Common myeloid progenitor, CD34-positive (primary cell): ENCODE results near the gene NUDT2.
"Not testable (repeated sequence)": the region's sequence is repeated elsewhere in the genome, so short reads cannot be mapped to it uniquely, and the experiment has no call there.

Experiments used
- CTCF ChIA-PET: fragments of 350-600 bp; sonication (Branson Sonifier 250); formaldehyde crosslinking; loops from one replicate; lab custom pipeline; 2021; ENCODE audit warnings: antibody characterized with exemption; lab: Charles Lee
- POLR2A ChIA-PET: fragments of 350-600 bp; sonication (Branson Sonifier 250); formaldehyde crosslinking; loops from one replicate; lab custom pipeline; 2021; ENCODE audit warnings: antibody characterized with exemption; lab: Charles Lee
- DNase-seq, 3 donors: peaks; one replicate each; pipeline versions ENCODE4 v3.0.0 to v3.0.0-alpha.2; 2013
- H3K27ac ChIP-seq, 2 experiments: 1 replicate in 1 of 2; 2 replicates in 1 of 2; pipeline ENCODE4 v1.7.0; 2013; ENCODE audit warnings: inconsistent platforms in 2 of 2, low read length in 2 of 2, mild to moderate bottlenecking in 2 of 2, low read depth in 1 of 2, moderate library complexity in 1 of 2; ENCODE audit not compliant: severe bottlenecking in 2 of 2, insufficient read depth in 1 of 2, poor library complexity in 1 of 2
- H3K27me3 ChIP-seq, 5 experiments: replicated peaks in 2 of 5; 1 replicate in 3 of 5; 2 replicates in 2 of 5; pipeline versions ENCODE4 v1.6.1 to v1.7.0; 2013; ENCODE audit warnings: low read length in 4 of 5, mild to moderate bottlenecking in 2 of 5, moderate library complexity in 2 of 5, inconsistent platforms in 1 of 5; ENCODE audit not compliant: insufficient read depth in 5 of 5, control insufficient read depth in 4 of 5
- H3K36me3 ChIP-seq, 4 experiments: 1 replicate in 2 of 4; 2 replicates in 2 of 4; pipeline versions ENCODE4 v1.6.1 to v1.7.0; 2013; ENCODE audit warnings: low read length in 3 of 4, control low read depth in 1 of 4, mild to moderate bottlenecking in 1 of 4; ENCODE audit not compliant: control insufficient read depth in 4 of 4, insufficient read depth in 4 of 4
- H3K4me1 ChIP-seq, 4 experiments: 1 replicate in 3 of 4; 2 replicates in 1 of 4; pipeline versions ENCODE4 v1.6.1 to v1.7.1; 2013; ENCODE audit warnings: low read length in 3 of 4, mild to moderate bottlenecking in 3 of 4, control low read depth in 1 of 4, inconsistent platforms in 1 of 4, moderate library complexity in 1 of 4; ENCODE audit not compliant: control insufficient read depth in 4 of 4, insufficient read depth in 4 of 4; ENCODE audit errors: control extremely low read depth in 1 of 4
- H3K4me3 ChIP-seq, 7 experiments: 1 replicate in 4 of 7; 2 replicates in 3 of 7; pipeline versions ENCODE4 v1.5.1 to v1.7.0; 2013; ENCODE audit warnings: mild to moderate bottlenecking in 7 of 7, low read length in 6 of 7, moderate library complexity in 6 of 7, inconsistent platforms in 2 of 7, low read depth in 2 of 7, control low read depth in 1 of 7; ENCODE audit not compliant: insufficient read depth in 4 of 7, control insufficient read depth in 1 of 7; ENCODE audit errors: extremely low read depth in 1 of 7
- H3K9me3 ChIP-seq, 5 experiments: 1 replicate in 4 of 5; 2 replicates in 1 of 5; pipeline versions ENCODE4 v1.6.1 to v1.7.1; 2013; ENCODE audit warnings: low read length in 4 of 5, mild to moderate bottlenecking in 2 of 5, inconsistent platforms in 1 of 5, low read depth in 1 of 5, moderate library complexity in 1 of 5; ENCODE audit not compliant: control insufficient read depth in 4 of 5, insufficient read depth in 2 of 5; ENCODE audit errors: control extremely low read depth in 1 of 5
- WGBS: methylation state at CpG from one replicate; pipeline ENCODE4 v1.1.5; 2013; ENCODE audit not compliant: insufficient coverage; 5-methylcytosine and 5-hydroxymethylcytosine counted together

NUDT2 gene

GRCh38 chr9:34343090-34343489 lies 13.7 kb downstream of the NUDT2 start:
- no peak overlapping the region for H3K4me3 ChIP-seq
- no peak overlapping the region for H3K27ac ChIP-seq
- no peaks in the 10 kb centered on the region for H3K9me3 ChIP-seq
- WGBS, result 100% methylated on average over 5 of the region's 5 CpGs
- H3K27me3 ChIP-seq, result no peaks in the 10 kb centered on the region
- CTCF ChIA-PET, result interaction anchor here (0.7 to 8.9 kb wide), 6 partner anchors 9 to 90 kb away, joined by 3 to 44 read pairs (median 4); partner anchors contain the start of gene MYORG
- DNase-seq, result no peak
- H3K36me3 ChIP-seq, result peaks cover 11 to 52% (median 29%) of the 10 kb centered on the region in 4 experiments
- POLR2A ChIA-PET, result interaction anchor here (0.6 kb wide), 1 partner anchor 351 kb away, joined by 4 read pairs; no protein-coding TSS in a partner anchor
- no peaks in the 10 kb centered on the region for H3K4me1 ChIP-seq

DNA sequence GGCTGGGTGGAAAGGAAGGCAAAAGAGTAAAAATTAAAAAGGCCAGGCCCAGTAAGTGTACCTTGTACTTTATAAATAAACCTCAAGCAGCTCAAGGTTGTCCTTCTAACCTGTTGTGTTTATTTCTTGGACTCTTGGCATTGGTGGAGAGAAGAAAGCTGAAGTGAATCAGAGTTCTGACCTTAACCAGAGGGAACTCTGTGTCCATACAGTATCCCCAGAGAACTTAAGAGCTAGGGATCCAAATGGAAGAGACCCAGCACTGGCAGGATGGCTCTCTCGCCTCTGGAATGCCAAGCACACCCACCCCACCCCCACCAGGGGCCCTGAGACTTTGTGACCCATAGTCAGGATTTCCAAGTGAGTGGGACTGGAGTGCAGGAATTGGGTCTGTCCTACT lies 14.2 kb downstream of the NUDT2 start:
- no peaks in the 10 kb centered on the region for H3K9me3 ChIP-seq
- no peak overlapping the region for H3K27ac ChIP-seq
- no peak for DNase-seq
- 100% methylated on average over 1 of the region's 1 CpG for WGBS
- no peak overlapping the region for H3K4me3 ChIP-seq
- ChIA-PET POLR2A (no interaction called here), CTCF (interaction anchor here (0.7 to 8.9 kb wide), 4 partner anchors 9 to 35 kb away, joined by 3 to 44 read pairs (median 4); partner anchors contain the start of gene MYORG)
- no peaks in the 10 kb centered on the region for H3K27me3 ChIP-seq
- H3K4me1 ChIP-seq, result no peaks in the 10 kb centered on the region
- H3K36me3 ChIP-seq, result peaks cover 10 to 50% (median 27%) of the 10 kb centered on the region in 4 experiments

- ChIA-PET CTCF (interaction anchor here (1.1 to 1.8 kb wide), 3 partner anchors 14 to 31 kb away, joined by 3 to 9 read pairs (median 5); no protein-coding TSS in a partner anchor), POLR2A (no interaction called here)
- Histone ChIP-seq H3K9me3 (no peaks in the 10 kb centered on the region), H3K4me1 (no peaks in the 10 kb centered on the region), H3K27me3 (no peaks in the 10 kb centered on the region), H3K27ac (no peak overlapping the region), H3K36me3 (peaks cover 0 to 27% (median 11%) of the 10 kb centered on the region in 4 experiments), H3K4me3 (no peak overlapping the region)
- WGBS, result 97% methylated on average over 12 of the region's 15 CpGs
- no peak for DNase-seq
Observed at GRCh38 chr9:34346873-34347799, 17.8 kb downstream of the NUDT2 start.

- POLR2A ChIA-PET, result no interaction called here
- no peaks in the 10 kb centered on the region for H3K9me3 ChIP-seq
- H3K27me3 ChIP-seq, result no peaks in the 10 kb centered on the region
- no peaks in the 10 kb centered on the region for H3K4me1 ChIP-seq
- peaks cover 0 to 22% (median 7%) of the 10 kb centered on the region in 4 experiments for H3K36me3 ChIP-seq
- DNase-seq, result no peak
- CTCF ChIA-PET, result interaction anchor here (1.8 kb wide), 2 partner anchors 15 to 31 kb away, joined by 5 to 9 read pairs; no protein-coding TSS in a partner anchor
- H3K4me3 ChIP-seq, result no peak overlapping the region
- H3K27ac ChIP-seq, result no peak overlapping the region
Observed at GRCh38 chr9:34347800-34348158, 18.4 kb downstream of the NUDT2 start.

- CTCF ChIA-PET, result interaction anchor here (3.0 kb wide), 1 partner anchor 14 kb away, joined by 10 read pairs; no protein-coding TSS in a partner anchor
- no CpG with 5 or more reads among the region's 3 CpGs for WGBS
Observed at GRCh38 chr9:34349324-34349723, 20.0 kb downstream of the NUDT2 start.

DNA sequence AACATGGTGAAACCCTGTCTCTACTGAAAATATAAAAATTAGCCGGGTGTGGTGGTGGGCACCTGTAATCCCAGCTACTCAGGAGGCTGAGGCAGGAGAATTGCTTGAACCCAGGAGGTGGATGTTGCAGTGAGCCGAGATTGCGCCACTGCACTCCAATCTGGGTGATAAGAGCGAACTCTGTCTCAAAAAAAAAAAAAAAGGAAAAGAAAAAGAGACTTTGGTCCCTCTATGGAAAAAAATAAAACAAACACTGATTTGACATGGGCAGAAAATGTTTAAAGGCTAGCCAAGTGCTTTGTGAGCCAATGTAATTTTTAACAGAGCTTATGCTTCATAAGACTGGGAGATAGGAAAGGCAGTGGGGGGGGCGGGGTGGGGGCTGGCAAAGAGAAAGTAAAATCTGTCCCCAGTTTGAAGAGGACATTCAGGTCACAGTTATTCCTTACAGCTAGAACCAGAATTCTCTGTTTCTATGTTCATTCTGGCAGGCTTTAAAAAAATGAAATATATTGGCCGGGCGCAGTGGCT lies 22.8 kb downstream of the NUDT2 start:
- WGBS, result 96% methylated on average over 6 of the region's 7 CpGs
- H3K27me3 ChIP-seq, H3K36me3 ChIP-seq, H3K27ac ChIP-seq, DNase-seq, H3K4me1 ChIP-seq, POLR2A ChIA-PET, H3K4me3 ChIP-seq: not testable (repeated sequence)
- CTCF ChIA-PET, result interaction anchor here (0.7 kb wide), 1 partner anchor 27 kb away, joined by 3 read pairs; no protein-coding TSS in a partner anchor
- peaks cover 0 to 17% (median 2%) of the 10 kb centered on the region in 5 experiments for H3K9me3 ChIP-seq

More at GRCh38 chr9:34349324-34349723, 20.0 kb downstream of the NUDT2 start:
- Histone ChIP-seq H3K4me3 (no peak overlapping the region), H3K4me1 (no peaks in the 10 kb centered on the region), H3K27ac (no peak overlapping the region), H3K9me3 (no peaks in the 10 kb centered on the region), H3K36me3 (peaks cover 0 to 8% (median 0%) of the 10 kb centered on the region in 4 experiments), H3K27me3 (no peaks in the 10 kb centered on the region)
- POLR2A ChIA-PET, result no interaction called here
- no peak for DNase-seq
